WTC11 (cell line): ENCODE measurements around the gene OGN. TPM values are rescaled to one million over a fixed set of nuclear protein-coding genes. Genes with fewer than 3 reads are reported as not detected.

Experiments
- ATAC-seq: fragments of 200-7000 bp; cut with Tn5 transposase; 2 replicates; pipeline ENCODE4 v1.10.0; 2021; ENCODE audit warnings: mild to moderate bottlenecking, moderate library complexity
- Bru-seq: library from RNA; stranded (reverse); fragments of 400-500 nt; gene quantifications from one replicate; lab custom pipeline; 2021; lab: Mats Ljungman, UMichigan
- CTCF ChIA-PET: fragments of 300-600 bp; sonication (Branson Sonifier 250); formaldehyde crosslinking; loops from one replicate; lab custom pipeline; 2021; ENCODE audit warnings: antibody characterized with exemption; lab: Charles Lee
- POLR2A ChIA-PET: fragments of 350-600 bp; sonication (Branson Sonifier 250); formaldehyde crosslinking; loops from one replicate; lab custom pipeline; 2021; ENCODE audit warnings: antibody characterized with exemption; lab: Charles Lee
- DNase-seq: peaks from one replicate; pipeline ENCODE4 v3.0.0; 2021; ENCODE audit warnings: low spot score
- H3K27ac Mint-ChIP-seq: 2 replicates; pipeline ENCODE4 v1.8.0; 2021; ENCODE audit warnings: mixed read lengths
- H3K27me3 Mint-ChIP-seq: 2 replicates; pipeline ENCODE4 v1.8.0; 2021; ENCODE audit warnings: low read depth, mild to moderate bottlenecking, moderate library complexity, mixed read lengths
- H3K36me3 Mint-ChIP-seq: 2 replicates; pipeline ENCODE4 v1.8.0; 2021; ENCODE audit warnings: mixed read lengths
- H3K4me1 Mint-ChIP-seq: 2 replicates; pipeline ENCODE4 v1.8.0; 2022; ENCODE audit warnings: mixed read lengths
- H3K4me3 Mint-ChIP-seq: 2 replicates; pipeline ENCODE4 v1.8.0; 2021; ENCODE audit warnings: mild to moderate bottlenecking, moderate library complexity, mixed read lengths
- H3K9me3 Mint-ChIP-seq: 2 replicates; pipeline ENCODE4 v1.8.0; 2021; ENCODE audit warnings: mixed read lengths
- E2F4 ChIP-seq: sonication (generic); formaldehyde crosslinking; IDR thresholded peaks from 2 replicates; pipeline ENCODE4 v1.8.1; 2022; ENCODE audit warnings: low read depth, mild to moderate bottlenecking, moderate library complexity, missing genetic modification reagents, borderline replicate concordance
- ERG ChIP-seq: fragments of 250-450 bp; sonication (Bioruptor Pico); IDR thresholded peaks from 2 replicates; pipeline ENCODE4 v1.8.0; 2021; ENCODE audit warnings: mild to moderate bottlenecking
- ETV6 ChIP-seq: sonication (generic); formaldehyde crosslinking; IDR thresholded peaks from 2 replicates; pipeline ENCODE4 v1.8.1; 2022; ENCODE audit warnings: mild to moderate bottlenecking, missing genetic modification reagents
- FOXP1 ChIP-seq: sonication (generic); formaldehyde crosslinking; IDR thresholded peaks from 2 replicates; pipeline ENCODE4 v1.8.0; 2022; ENCODE audit warnings: missing genetic modification reagents, mild to moderate bottlenecking, moderate library complexity, borderline replicate concordance
- GRHL2 ChIP-seq: fragments of 250-450 bp; sonication (Bioruptor Pico); IDR thresholded peaks from 2 replicates; pipeline ENCODE4 v1.8.0; 2022; ENCODE audit warnings: mild to moderate bottlenecking, moderate library complexity; ENCODE audit not compliant: insufficient replicate concordance, severe bottlenecking
- GTF2I ChIP-seq: fragments of 250-450 bp; sonication (Bioruptor Pico); conservative IDR thresholded peaks from 2 replicates; pipeline ENCODE4 v1.4.0; 2021; ENCODE audit warnings: mild to moderate bottlenecking
- IRF2 ChIP-seq: sonication (generic); formaldehyde crosslinking; IDR thresholded peaks from 2 replicates; pipeline ENCODE4 v1.8.0; 2022; ENCODE audit warnings: low read depth, missing genetic modification reagents, borderline replicate concordance
- JUN ChIP-seq: sonication (generic); formaldehyde crosslinking; IDR thresholded peaks from 2 replicates; pipeline ENCODE4 v1.8.0; 2023; ENCODE audit warnings: mild to moderate bottlenecking, missing genetic modification reagents
- MLX ChIP-seq: sonication (generic); formaldehyde crosslinking; IDR thresholded peaks from 2 replicates; pipeline ENCODE4 v1.8.1; 2023; ENCODE audit warnings: mild to moderate bottlenecking, missing genetic modification reagents, moderate library complexity
- MXD4 ChIP-seq: fragments of 250-450 bp; sonication (Bioruptor Pico); IDR thresholded peaks from 2 replicates; pipeline ENCODE4 v1.8.0; 2021; ENCODE audit warnings: mild to moderate bottlenecking, moderate library complexity, borderline replicate concordance
- MYBL2 ChIP-seq: sonication (generic); formaldehyde crosslinking; IDR thresholded peaks from 2 replicates; pipeline ENCODE4 v1.8.1; 2023; ENCODE audit warnings: mild to moderate bottlenecking, moderate library complexity, missing genetic modification reagents
- NFATC4 ChIP-seq: fragments of 250-450 bp; sonication (Bioruptor Pico); IDR thresholded peaks from 2 replicates; pipeline ENCODE4 v1.9.0; 2021; ENCODE audit warnings: mild to moderate bottlenecking
- NFYB ChIP-seq: sonication (generic); formaldehyde crosslinking; conservative IDR thresholded peaks from 2 replicates; pipeline ENCODE4 v1.8.0; 2022; ENCODE audit warnings: low read depth, missing genetic modification reagents
- RORB ChIP-seq: fragments of 250-450 bp; sonication (Bioruptor Pico); IDR thresholded peaks from 2 replicates; pipeline ENCODE4 v1.9.0; 2021; ENCODE audit warnings: mild to moderate bottlenecking
- TEAD4 ChIP-seq: sonication (generic); formaldehyde crosslinking; IDR thresholded peaks from 2 replicates; pipeline ENCODE4 v1.8.0; 2022; ENCODE audit warnings: mild to moderate bottlenecking, missing genetic modification reagents
- ZNF121 ChIP-seq: sonication (generic); formaldehyde crosslinking; IDR thresholded peaks from 2 replicates; pipeline ENCODE4 v1.8.0; 2023; ENCODE audit warnings: missing genetic modification reagents
- ZNF232 ChIP-seq: sonication (generic); formaldehyde crosslinking; IDR thresholded peaks from 2 replicates; pipeline ENCODE4 v1.8.0; 2022; ENCODE audit warnings: mild to moderate bottlenecking, missing genetic modification reagents
- ZNF263 ChIP-seq: sonication (generic); formaldehyde crosslinking; IDR thresholded peaks from 2 replicates; pipeline ENCODE4 v1.8.1; 2022; ENCODE audit warnings: low read depth, mild to moderate bottlenecking, moderate library complexity, missing genetic modification reagents
- ZNF281 ChIP-seq: sonication (generic); formaldehyde crosslinking; IDR thresholded peaks from 2 replicates; pipeline ENCODE4 v1.8.0; 2023; ENCODE audit warnings: mild to moderate bottlenecking, missing genetic modification reagents
- ZNF317 ChIP-seq: sonication (generic); formaldehyde crosslinking; IDR thresholded peaks from 2 replicates; pipeline ENCODE4 v1.8.1; 2023; ENCODE audit warnings: low read depth, mild to moderate bottlenecking, moderate library complexity, missing genetic modification reagents, borderline replicate concordance
- long read RNA-seq, 3 experiments: library from RNA in 1 of 3; library from capped mRNA in 1 of 3; library from polyadenylated mRNA in 1 of 3; unstranded in 2 of 3; stranded (forward) in 1 of 3; transcript quantifications; one replicate each; pipeline ENCODE4 v2.0.0, GENCODE V29; 2021
- total RNA-seq: library from RNA; stranded (reverse); gene quantifications from 3 replicates; pipeline ENCODE4 v1.2.3, GENCODE V29; 2021
- TF ChIP-seq, protein P1 (sequence below): sonication (generic); formaldehyde crosslinking; IDR thresholded peaks from 2 replicates; pipeline ENCODE4 v1.8.0; 2023; ENCODE audit warnings: missing genetic modification reagents
- TF ChIP-seq, protein P2 (sequence below): sonication (generic); formaldehyde crosslinking; IDR thresholded peaks from 2 replicates; pipeline ENCODE4 v1.8.1; 2022; ENCODE audit warnings: low read depth, missing genetic modification reagents, borderline replicate concordance
- TF ChIP-seq, protein P3 (sequence below): sonication (generic); formaldehyde crosslinking; IDR thresholded peaks from 2 replicates; pipeline ENCODE4 v1.8.1; 2023; ENCODE audit warnings: mild to moderate bottlenecking, missing genetic modification reagents

OGN gene
- total RNA-seq (0.11 TPM in 1 of 3 replicates, not detected in the others), Bru-seq, nascent RNA (not detected)
- long read RNA-seq, experiment 1: 0 reads
- long read RNA-seq, experiment 2: 0 reads
- long read RNA-seq, experiment 3: 0 reads

DNA sequence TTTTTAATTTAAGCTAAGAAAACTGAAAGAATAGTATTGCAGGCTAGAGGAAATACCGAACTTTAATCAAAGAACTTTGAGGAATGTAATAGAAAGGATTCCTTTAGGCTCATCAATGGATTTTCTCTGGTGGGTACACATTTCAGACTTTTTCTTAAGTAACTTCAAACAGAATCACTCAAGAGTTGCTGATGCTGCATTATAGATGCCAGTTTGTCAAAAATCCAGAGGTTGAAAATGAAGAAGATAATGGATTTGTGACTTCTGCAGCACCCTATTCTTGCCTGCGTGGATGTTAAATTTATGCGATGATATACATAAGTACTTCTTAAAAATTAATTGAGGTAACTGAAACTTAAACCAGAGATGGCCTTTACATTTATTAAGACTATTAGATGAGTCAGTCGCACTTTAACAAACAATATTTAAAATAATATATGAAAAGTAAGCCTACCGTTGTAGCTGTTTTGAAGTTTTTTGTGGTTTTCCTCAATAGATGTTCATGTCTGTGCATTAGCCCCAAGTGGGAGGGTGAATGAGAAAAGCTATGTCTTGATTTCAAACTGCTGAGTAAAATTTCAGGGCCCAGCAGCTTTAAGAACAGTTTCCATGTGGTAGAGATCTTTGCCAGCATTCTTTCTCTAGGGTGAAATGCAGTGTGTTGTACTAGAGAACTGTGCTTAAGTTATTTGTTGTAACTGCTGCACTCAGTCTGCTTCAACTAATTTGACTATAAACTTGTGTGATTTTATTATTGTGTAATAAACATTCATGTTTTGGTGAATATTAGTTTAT is at the start of gene OGN:
TSS of gene OGN (minus strand) at position 537 of the 795 bp plus-strand sequence. CDS start 1,171 bp downstream, outside the sequence.
- Mint-ChIP-seq H3K4me1 (no peaks in the 10 kb centered on the region), H3K27me3 (no peaks in the 10 kb centered on the region), H3K27ac (no peak within 1 kb of the TSS), H3K36me3 (no peaks in the 10 kb centered on the region), H3K9me3 (no peaks in the 10 kb centered on the region), H3K4me3 (no peak within 1 kb of the TSS)
- ATAC-seq: no peak
- TF ChIP-seq ERG: no peak
- TF ChIP-seq ZNF281 (CRISPR knock-in tag): no peak
- TF ChIP-seq ZNF232 (CRISPR knock-in tag): no peak
- no peak for TF ChIP-seq IRF2 (CRISPR knock-in tag)
- no peak for TF ChIP-seq NFYB (CRISPR knock-in tag)
- TF ChIP-seq ZNF121: no peak
- TF ChIP-seq GTF2I (CRISPR knock-in tag): no peak
- TF ChIP-seq GRHL2 (CRISPR knock-in tag): no peak
- no peak for TF ChIP-seq E2F4 (CRISPR knock-in tag)
- no peak for DNase-seq
- CTCF ChIA-PET: no interaction called here
- POLR2A ChIA-PET: no interaction called here

DNA sequence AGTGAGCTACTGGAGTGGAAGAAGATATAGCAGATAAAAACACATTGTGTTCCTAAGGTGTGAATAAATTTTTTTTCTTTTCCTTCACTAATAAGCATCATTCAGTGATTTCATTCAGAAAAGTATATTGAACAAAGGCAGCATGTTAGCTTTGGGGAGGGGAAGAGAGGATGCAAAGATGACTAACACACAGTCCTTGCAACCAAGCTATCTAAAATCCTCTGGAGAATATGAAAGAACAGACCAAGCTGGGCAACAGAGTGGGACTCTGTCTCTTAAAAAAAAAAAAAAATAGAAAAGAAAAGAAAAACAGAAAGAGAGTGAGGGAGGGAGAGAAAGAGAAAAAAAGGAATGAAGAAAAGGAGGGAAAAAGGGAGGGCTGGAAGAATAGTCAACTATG is 42.2 kb upstream of the OGN start:
- H3K36me3 Mint-ChIP-seq: 0 out of 2 replicates have a peak, but pooled peaks cover 3% of the 10 kb centered on the region
- H3K4me1 Mint-ChIP-seq: peaks cover 8% of the 10 kb centered on the region
- CTCF ChIA-PET: interaction anchor here (0.6 to 0.7 kb wide), 3 partner anchors 147 to 308 kb away, joined by 4 to 5 read pairs (median 4); no protein-coding TSS in a partner anchor
- TF ChIP-seq, protein P1, sequence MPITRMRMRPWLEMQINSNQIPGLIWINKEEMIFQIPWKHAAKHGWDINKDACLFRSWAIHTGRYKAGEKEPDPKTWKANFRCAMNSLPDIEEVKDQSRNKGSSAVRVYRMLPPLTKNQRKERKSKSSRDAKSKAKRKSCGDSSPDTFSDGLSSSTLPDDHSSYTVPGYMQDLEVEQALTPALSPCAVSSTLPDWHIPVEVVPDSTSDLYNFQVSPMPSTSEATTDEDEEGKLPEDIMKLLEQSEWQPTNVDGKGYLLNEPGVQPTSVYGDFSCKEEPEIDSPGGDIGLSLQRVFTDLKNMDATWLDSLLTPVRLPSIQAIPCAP (CRISPR knock-in tag): no peak
- no peak for TF ChIP-seq ZNF263 (CRISPR knock-in tag)
- TF ChIP-seq TEAD4 (CRISPR knock-in tag): no peak
- TF ChIP-seq MYBL2: no peak
- TF ChIP-seq, protein P2, sequence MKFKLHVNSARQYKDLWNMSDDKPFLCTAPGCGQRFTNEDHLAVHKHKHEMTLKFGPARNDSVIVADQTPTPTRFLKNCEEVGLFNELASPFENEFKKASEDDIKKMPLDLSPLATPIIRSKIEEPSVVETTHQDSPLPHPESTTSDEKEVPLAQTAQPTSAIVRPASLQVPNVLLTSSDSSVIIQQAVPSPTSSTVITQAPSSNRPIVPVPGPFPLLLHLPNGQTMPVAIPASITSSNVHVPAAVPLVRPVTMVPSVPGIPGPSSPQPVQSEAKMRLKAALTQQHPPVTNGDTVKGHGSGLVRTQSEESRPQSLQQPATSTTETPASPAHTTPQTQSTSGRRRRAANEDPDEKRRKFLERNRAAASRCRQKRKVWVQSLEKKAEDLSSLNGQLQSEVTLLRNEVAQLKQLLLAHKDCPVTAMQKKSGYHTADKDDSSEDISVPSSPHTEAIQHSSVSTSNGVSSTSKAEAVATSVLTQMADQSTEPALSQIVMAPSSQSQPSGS (CRISPR knock-in tag): no peak
- no peak for TF ChIP-seq ZNF317 (CRISPR knock-in tag)
- TF ChIP-seq FOXP1: no peak
- TF ChIP-seq JUN: no peak
- TF ChIP-seq MXD4 (CRISPR knock-in tag): no peak
- no peak for TF ChIP-seq RORB (CRISPR knock-in tag)
- no peak for TF ChIP-seq NFATC4 (CRISPR knock-in tag)
- TF ChIP-seq, protein P3, sequence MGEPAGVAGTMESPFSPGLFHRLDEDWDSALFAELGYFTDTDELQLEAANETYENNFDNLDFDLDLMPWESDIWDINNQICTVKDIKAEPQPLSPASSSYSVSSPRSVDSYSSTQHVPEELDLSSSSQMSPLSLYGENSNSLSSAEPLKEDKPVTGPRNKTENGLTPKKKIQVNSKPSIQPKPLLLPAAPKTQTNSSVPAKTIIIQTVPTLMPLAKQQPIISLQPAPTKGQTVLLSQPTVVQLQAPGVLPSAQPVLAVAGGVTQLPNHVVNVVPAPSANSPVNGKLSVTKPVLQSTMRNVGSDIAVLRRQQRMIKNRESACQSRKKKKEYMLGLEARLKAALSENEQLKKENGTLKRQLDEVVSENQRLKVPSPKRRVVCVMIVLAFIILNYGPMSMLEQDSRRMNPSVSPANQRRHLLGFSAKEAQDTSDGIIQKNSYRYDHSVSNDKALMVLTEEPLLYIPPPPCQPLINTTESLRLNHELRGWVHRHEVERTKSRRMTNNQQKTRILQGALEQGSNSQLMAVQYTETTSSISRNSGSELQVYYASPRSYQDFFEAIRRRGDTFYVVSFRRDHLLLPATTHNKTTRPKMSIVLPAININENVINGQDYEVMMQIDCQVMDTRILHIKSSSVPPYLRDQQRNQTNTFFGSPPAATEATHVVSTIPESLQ (CRISPR knock-in tag): no peak
- TF ChIP-seq MLX (CRISPR knock-in tag): no peak
- TF ChIP-seq ETV6 (CRISPR knock-in tag): no peak
- peaks cover 8% of the 10 kb centered on the region for H3K9me3 Mint-ChIP-seq
- DNase-seq: no peak
- H3K27ac Mint-ChIP-seq: no peak overlapping the region
- ATAC-seq: no peak
- no peaks in the 10 kb centered on the region; the same call in 1 of the 2 replicates for H3K27me3 Mint-ChIP-seq
- no peak overlapping the region for H3K4me3 Mint-ChIP-seq
- POLR2A ChIA-PET: interaction anchor here (0.6 to 0.7 kb wide), 2 partner anchors 703 to 1896 kb away, joined by 4 read pairs; no protein-coding TSS in a partner anchor
